Activated T-cell treated with anti-CD3 and anti-CD28 coated beads for 4 hours (primary cell): ENCODE data around the gene APLP1.
"Not testable (repeated sequence)": the region's sequence is repeated elsewhere in the genome, so short reads cannot be mapped to it uniquely, and the experiment has no call there.

Source experiments
- DNase-seq: peaks from one replicate; pipeline ENCODE4 v3.0.0-alpha.2; 2020

Gene APLP1

GRCh38 chr19:35853038-35853756, 15.2 kb upstream of the APLP1 start:
- DNase-seq, result no peak

GRCh38 chr19:35856546-35857149, 11.7 kb upstream of the APLP1 start, which contains the start of gene KIRREL2:
Gene KIRREL2 (plus strand): TSS chr19:35856911. CDS start chr19:35857120, 209 bp downstream.
- no peak for DNase-seq

GRCh38 chr19:35858311-35858710, 10.1 kb upstream of the APLP1 start:
- DNase-seq, result no peak

GRCh38 chr19:35859414-35859813, 9.0 kb upstream of the APLP1 start:
- DNase-seq, result no peak

- no peak for DNase-seq
These were observed 7.9 kb upstream of the APLP1 start for GRCh38 chr19:35860436-35860817.

GRCh38 chr19:35860818-35861639, 7.3 kb upstream of the APLP1 start:
- DNase-seq, result no peak

- no peak for DNase-seq
These were observed 6.7 kb upstream of the APLP1 start for GRCh38 chr19:35861640-35862160.

- DNase-seq, result no peak
These were observed 5.8 kb upstream of the APLP1 start for GRCh38 chr19:35862528-35862927.

- DNase-seq, result no peak
These were observed 5.4 kb upstream of the APLP1 start for GRCh38 chr19:35863018-35863417.

GRCh38 chr19:35868823-35869326, 501 bp downstream of the APLP1 start:
- DNase-seq, result no peak

GRCh38 chr19:35869327-35870123, 1.2 kb downstream of the APLP1 start:
- DNase-seq, result peak; percentile 58

- not testable (repeated sequence) for DNase-seq
These were observed 1.9 kb downstream of the APLP1 start for GRCh38 chr19:35870124-35870736.

GRCh38 chr19:35870798-35871197, 2.4 kb downstream of the APLP1 start:
- no peak for DNase-seq

- no peak for DNase-seq
These were observed 3.2 kb downstream of the APLP1 start for GRCh38 chr19:35871611-35872010.

GRCh38 chr19:35872180-35872579, 3.8 kb downstream of the APLP1 start:
- no peak for DNase-seq

GRCh38 chr19:35874392-35874930, 6.1 kb downstream of the APLP1 start:
- no peak for DNase-seq

GRCh38 chr19:35879068-35879467, 10.7 kb downstream of the APLP1 start:
- DNase-seq, result no peak

- DNase-seq, result no peak
These were observed 11.5 kb downstream of the APLP1 start for GRCh38 chr19:35879770-35880317.

- DNase-seq, result no peak
These were observed 13.9 kb downstream of the APLP1 start for GRCh38 chr19:35882114-35882832.

- DNase-seq, result no peak
These were observed 15.5 kb downstream of the APLP1 start for GRCh38 chr19:35883882-35884281.
